Subcutaneous preadipocyte (primary cell): Measurements from ENCODE around the gene SPCS3. TPM values are rescaled to one million over a fixed set of nuclear protein-coding genes. Genes with fewer than 3 reads are reported as not detected.

ENCODE experiments used
- total RNA-seq: library from RNA; depleted of rRNA; stranded (reverse); fragments of >200 nt; gene quantifications from 2 replicates; pipeline ENCODE4 v1.2.3, GENCODE V29; 2012

SPCS3 gene
- total RNA-seq = 80.5 and 114 TPM in 2 replicates

GRCh38 chr4:176319704-176320339 lies at the start of gene SPCS3:
Gene SPCS3, plus strand, starts transcription at chr4:176319966. Its CDS starts 111 bp downstream, at chr4:176320077.

Other genes starting within 250 kb of the SPCS3 start
- 0.20 TPM in 1 of 2 replicates, not detected in the other for gene SPATA4, start 124.4 kb upstream of the SPCS3 start, total RNA-seq
- gene ASB5, start 50.7 kb upstream of the SPCS3 start, total RNA-seq = under 0.01 TPM in 2 replicates